WTC11 (cell line): ENCODE data around the gene C10orf90. TPM values are rescaled to one million over a fixed set of nuclear protein-coding genes. Genes with fewer than 3 reads are reported as not detected.

Experiments used
- ATAC-seq: fragments of 200-7000 bp; cut with Tn5 transposase; 2 replicates; pipeline ENCODE4 v1.10.0; 2021; ENCODE audit warnings: mild to moderate bottlenecking, moderate library complexity
- CTCF ChIA-PET: fragments of 300-600 bp; sonication (Branson Sonifier 250); formaldehyde crosslinking; loops from one replicate; lab custom pipeline; 2021; ENCODE audit warnings: antibody characterized with exemption; lab: Charles Lee
- POLR2A ChIA-PET: fragments of 350-600 bp; sonication (Branson Sonifier 250); formaldehyde crosslinking; loops from one replicate; lab custom pipeline; 2021; ENCODE audit warnings: antibody characterized with exemption; lab: Charles Lee
- DNase-seq: peaks from one replicate; pipeline ENCODE4 v3.0.0; 2021; ENCODE audit warnings: low spot score
- H3K27ac Mint-ChIP-seq: 2 replicates; pipeline ENCODE4 v1.8.0; 2021; ENCODE audit warnings: mixed read lengths
- H3K27me3 Mint-ChIP-seq: 2 replicates; pipeline ENCODE4 v1.8.0; 2021; ENCODE audit warnings: low read depth, mild to moderate bottlenecking, moderate library complexity, mixed read lengths
- H3K36me3 Mint-ChIP-seq: 2 replicates; pipeline ENCODE4 v1.8.0; 2021; ENCODE audit warnings: mixed read lengths
- H3K4me1 Mint-ChIP-seq: 2 replicates; pipeline ENCODE4 v1.8.0; 2022; ENCODE audit warnings: mixed read lengths
- H3K4me3 Mint-ChIP-seq: 2 replicates; pipeline ENCODE4 v1.8.0; 2021; ENCODE audit warnings: mild to moderate bottlenecking, moderate library complexity, mixed read lengths
- H3K9me3 Mint-ChIP-seq: 2 replicates; pipeline ENCODE4 v1.8.0; 2021; ENCODE audit warnings: mixed read lengths
- CDX4 ChIP-seq: fragments of 250-450 bp; sonication (Bioruptor Pico); IDR thresholded peaks from 2 replicates; pipeline ENCODE4 v1.9.0; 2021; ENCODE audit warnings: moderate library complexity, mild to moderate bottlenecking, inconsistent platforms, borderline replicate concordance
- CREM ChIP-seq: sonication (generic); formaldehyde crosslinking; IDR thresholded peaks from 2 replicates; pipeline ENCODE4 v1.8.1; 2022; ENCODE audit warnings: mild to moderate bottlenecking, missing genetic modification reagents, moderate library complexity
- E2F1 ChIP-seq: sonication (generic); formaldehyde crosslinking; IDR thresholded peaks from 2 replicates; pipeline ENCODE4 v1.8.0; 2022; ENCODE audit warnings: mild to moderate bottlenecking, missing genetic modification reagents
- ERG ChIP-seq: fragments of 250-450 bp; sonication (Bioruptor Pico); IDR thresholded peaks from 2 replicates; pipeline ENCODE4 v1.8.0; 2021; ENCODE audit warnings: mild to moderate bottlenecking
- FOXJ3 ChIP-seq: sonication (generic); formaldehyde crosslinking; IDR thresholded peaks from 2 replicates; pipeline ENCODE4 v1.9.0; 2021; ENCODE audit warnings: missing genetic modification reagents, mild to moderate bottlenecking, borderline replicate concordance
- FOXP1 ChIP-seq: sonication (generic); formaldehyde crosslinking; IDR thresholded peaks from 2 replicates; pipeline ENCODE4 v1.8.0; 2022; ENCODE audit warnings: missing genetic modification reagents, mild to moderate bottlenecking, moderate library complexity, borderline replicate concordance
- FOXP4 ChIP-seq: sonication (generic); formaldehyde crosslinking; IDR thresholded peaks from 2 replicates; pipeline ENCODE4 v1.8.0; 2022; ENCODE audit warnings: mild to moderate bottlenecking, missing genetic modification reagents
- GTF2I ChIP-seq: fragments of 250-450 bp; sonication (Bioruptor Pico); conservative IDR thresholded peaks from 2 replicates; pipeline ENCODE4 v1.4.0; 2021; ENCODE audit warnings: mild to moderate bottlenecking
- IRF1 ChIP-seq: sonication (generic); formaldehyde crosslinking; IDR thresholded peaks from 2 replicates; pipeline ENCODE4 v1.8.0; 2023; ENCODE audit warnings: missing genetic modification reagents
- KAT7 ChIP-seq: sonication (generic); formaldehyde crosslinking; IDR thresholded peaks from 2 replicates; pipeline ENCODE4 v1.8.1; 2023; ENCODE audit warnings: missing genetic modification reagents, mild to moderate bottlenecking, borderline replicate concordance
- NFYB ChIP-seq: sonication (generic); formaldehyde crosslinking; conservative IDR thresholded peaks from 2 replicates; pipeline ENCODE4 v1.8.0; 2022; ENCODE audit warnings: low read depth, missing genetic modification reagents
- NR1H2 ChIP-seq: sonication (generic); formaldehyde crosslinking; IDR thresholded peaks from 2 replicates; pipeline ENCODE4 v1.9.0; 2021; ENCODE audit warnings: mild to moderate bottlenecking, moderate library complexity, missing genetic modification reagents
- OVOL2 ChIP-seq: fragments of 250-450 bp; sonication (Bioruptor Pico); IDR thresholded peaks from 2 replicates; pipeline ENCODE4 v1.9.0; 2021; ENCODE audit warnings: mild to moderate bottlenecking, borderline replicate concordance
- RORB ChIP-seq: fragments of 250-450 bp; sonication (Bioruptor Pico); IDR thresholded peaks from 2 replicates; pipeline ENCODE4 v1.9.0; 2021; ENCODE audit warnings: mild to moderate bottlenecking
- SP1 ChIP-seq: sonication (generic); formaldehyde crosslinking; conservative IDR thresholded peaks from 2 replicates; pipeline ENCODE4 v1.8.1; 2022; ENCODE audit warnings: missing genetic modification reagents
- ZBTB21 ChIP-seq: sonication (generic); formaldehyde crosslinking; IDR thresholded peaks from 2 replicates; pipeline ENCODE4 v1.8.1; 2023; ENCODE audit warnings: mild to moderate bottlenecking, missing genetic modification reagents, borderline replicate concordance
- ZNF121 ChIP-seq: sonication (generic); formaldehyde crosslinking; IDR thresholded peaks from 2 replicates; pipeline ENCODE4 v1.8.0; 2023; ENCODE audit warnings: missing genetic modification reagents
- ZNF232 ChIP-seq: sonication (generic); formaldehyde crosslinking; IDR thresholded peaks from 2 replicates; pipeline ENCODE4 v1.8.0; 2022; ENCODE audit warnings: mild to moderate bottlenecking, missing genetic modification reagents
- ZNF281 ChIP-seq: sonication (generic); formaldehyde crosslinking; IDR thresholded peaks from 2 replicates; pipeline ENCODE4 v1.8.0; 2023; ENCODE audit warnings: mild to moderate bottlenecking, missing genetic modification reagents
- ZNF317 ChIP-seq: sonication (generic); formaldehyde crosslinking; IDR thresholded peaks from 2 replicates; pipeline ENCODE4 v1.8.1; 2023; ENCODE audit warnings: low read depth, mild to moderate bottlenecking, moderate library complexity, missing genetic modification reagents, borderline replicate concordance
- ZNF396 ChIP-seq: fragments of 250-450 bp; sonication (Bioruptor Pico); IDR thresholded peaks from 2 replicates; pipeline ENCODE4 v1.8.0; 2021; ENCODE audit warnings: mild to moderate bottlenecking, moderate library complexity, borderline replicate concordance
- ZNF512 ChIP-seq: sonication (generic); formaldehyde crosslinking; IDR thresholded peaks from 2 replicates; pipeline ENCODE4 v1.8.1; 2022; ENCODE audit warnings: missing genetic modification reagents, borderline replicate concordance
- ZNF671 ChIP-seq: fragments of 250-450 bp; sonication (Bioruptor Pico); IDR thresholded peaks from 2 replicates; pipeline ENCODE4 v1.8.0; 2021; ENCODE audit warnings: mild to moderate bottlenecking
- total RNA-seq: library from RNA; stranded (reverse); gene quantifications from 3 replicates; pipeline ENCODE4 v1.2.3, GENCODE V29; 2021

The C10orf90 gene
- total RNA-seq, 1 experiment from 2014 or later: 0.85 TPM

- TF ChIP-seq FOXP1 (CRISPR knock-in tag) (no peak), RORB (CRISPR knock-in tag) (no peak), ZBTB21 (CRISPR knock-in tag) (no peak), ZNF281 (no peak), ZNF232 (CRISPR knock-in tag) (no peak)
These were observed 1.3 kb downstream of the C10orf90 start (continued) for GRCh38 chr10:126669168-126669567.

- POLR2A ChIA-PET: no interaction called here
- Mint-ChIP-seq H3K27me3 (0 out of 2 replicates have a peak, but pooled peaks cover 3% of the 10 kb centered on the region), H3K9me3 (peaks cover 10% of the 10 kb centered on the region), H3K36me3 (peaks cover 7% of the 10 kb centered on the region), H3K4me1 (peaks cover 24% of the 10 kb centered on the region), H3K4me3 (no peak overlapping the region), H3K27ac (no peak overlapping the region)
- no peak for DNase-seq
- CTCF ChIA-PET: no interaction called here
- no peak for ATAC-seq
- no peak for TF ChIP-seq ZBTB21 (CRISPR knock-in tag)
- no peak for TF ChIP-seq NR1H2 (CRISPR knock-in tag)
- TF ChIP-seq OVOL2 (CRISPR knock-in tag): no peak
- TF ChIP-seq CDX4 (CRISPR knock-in tag): no peak
- no peak for TF ChIP-seq ZNF671
- no peak for TF ChIP-seq NFYB (CRISPR knock-in tag)
- TF ChIP-seq KAT7: no peak
- no peak for TF ChIP-seq ZNF317 (CRISPR knock-in tag)
- no peak for TF ChIP-seq CREM
- no peak for TF ChIP-seq IRF1 (CRISPR knock-in tag)
- TF ChIP-seq E2F1 (CRISPR knock-in tag): no peak
- TF ChIP-seq SP1: no peak
These were observed 2.0 kb downstream of the C10orf90 start for GRCh38 chr10:126668505-126668904.

- ATAC-seq (no peak), DNase-seq (no peak)
- CTCF ChIA-PET: no interaction called here
- peaks cover 7% of the 10 kb centered on the region for H3K9me3 Mint-ChIP-seq
- POLR2A ChIA-PET: no interaction called here
- no peak overlapping the region for H3K4me3 Mint-ChIP-seq
- H3K36me3 Mint-ChIP-seq: peaks cover 7% of the 10 kb centered on the region
- TF ChIP-seq ERG (no peak), FOXJ3 (CRISPR knock-in tag) (no peak), ZNF512 (no peak), GTF2I (CRISPR knock-in tag) (no peak), FOXP4 (no peak), ZNF121 (CRISPR knock-in tag) (no peak), ZNF396 (CRISPR knock-in tag) (no peak), IRF1 (CRISPR knock-in tag) (no peak)
- no peak overlapping the region for H3K27ac Mint-ChIP-seq
- H3K4me1 Mint-ChIP-seq: peaks cover 24% of the 10 kb centered on the region
- H3K27me3 Mint-ChIP-seq: peaks cover 6% of the 10 kb centered on the region; the same call in 1 of the 2 replicates
These were observed 2.9 kb downstream of the C10orf90 start for GRCh38 chr10:126667568-126667967.
